GM13976 (cell line): ENCODE measurements around the gene PRSS21.

ENCODE experiments used
- DNase-seq: peaks from one replicate; pipeline ENCODE4 v3.0.0; 2012; ENCODE audit warnings: low spot score
- CTCF ChIP-seq: IDR thresholded peaks from 2 replicates; pipeline ENCODE4 v1.5.1; 2012; ENCODE audit warnings: borderline replicate concordance, mild to moderate bottlenecking; ENCODE audit not compliant: insufficient read depth; ENCODE audit errors: extremely low read depth, missing control alignments, control extremely low read depth
- in situ Hi-C: fragments of 300-500 bp; cut with MboI; formaldehyde crosslinking; loops from one replicate; pipeline ENCODE4 v1.12.0; 2022; ENCODE audit warnings: low sequenced_read_pairs, mixed read lengths, inconsistent platforms; ENCODE audit not compliant: unreplicated experiment

Gene PRSS21

GRCh38 chr16:2829501-2830354 is 12.7 kb downstream of the PRSS21 start, which contains the start of gene ZG16B:
TSS of gene ZG16B (plus strand) at chr16:2830303. CDS start at chr16:2830442, 139 bp downstream.
- peak; percentile 75 for DNase-seq
- no peak for TF ChIP-seq CTCF
- in situ Hi-C loops, result no loop called here

DNA sequence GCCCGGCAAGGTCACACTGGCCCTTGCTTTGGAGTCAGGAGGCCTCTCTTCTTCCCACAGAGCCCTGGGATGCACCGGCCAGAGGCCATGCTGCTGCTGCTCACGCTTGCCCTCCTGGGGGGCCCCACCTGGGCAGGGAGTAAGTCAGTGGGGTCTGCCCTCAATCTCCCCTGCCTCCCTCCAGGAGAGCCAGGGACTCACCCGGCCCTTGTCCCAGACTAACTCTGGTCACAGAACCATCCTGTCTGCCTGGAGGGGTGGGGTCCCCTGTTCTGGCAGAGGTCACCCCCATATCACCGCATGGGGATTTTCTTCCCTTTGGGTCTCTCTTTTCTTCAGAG is 13.3 kb downstream of the PRSS21 start:
- no peak for DNase-seq
- in situ Hi-C loops, result no loop called here
- TF ChIP-seq CTCF, result no peak

DNA sequence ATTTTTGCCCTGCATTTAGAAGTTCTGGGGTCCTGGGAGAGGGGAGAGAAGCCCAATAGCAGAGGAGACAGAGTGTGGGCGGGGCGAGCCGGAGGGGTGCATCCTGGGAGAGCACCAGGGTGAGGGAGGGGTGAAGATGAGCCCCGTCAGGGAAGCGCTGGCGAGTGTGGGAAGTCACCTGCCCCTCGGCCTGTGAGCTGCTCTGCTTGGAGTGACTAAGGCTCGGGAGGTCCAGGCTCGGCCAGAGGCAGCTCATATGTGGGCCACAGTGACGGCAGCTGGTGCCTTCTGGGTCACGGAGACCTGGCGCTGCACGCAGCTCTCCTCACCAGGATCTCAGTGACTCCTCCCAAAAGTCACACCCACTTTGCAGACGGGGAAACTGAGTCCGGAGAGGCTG is 14.2 kb downstream of the PRSS21 start:
- no peak for TF ChIP-seq CTCF
- in situ Hi-C loops, result no loop called here
- no peak for DNase-seq

- TF ChIP-seq CTCF, result no peak
- in situ Hi-C loops, result no loop called here
- no peak for DNase-seq
Observed at GRCh38 chr16:2833776-2834175, 16.7 kb downstream of the PRSS21 start.

DNA sequence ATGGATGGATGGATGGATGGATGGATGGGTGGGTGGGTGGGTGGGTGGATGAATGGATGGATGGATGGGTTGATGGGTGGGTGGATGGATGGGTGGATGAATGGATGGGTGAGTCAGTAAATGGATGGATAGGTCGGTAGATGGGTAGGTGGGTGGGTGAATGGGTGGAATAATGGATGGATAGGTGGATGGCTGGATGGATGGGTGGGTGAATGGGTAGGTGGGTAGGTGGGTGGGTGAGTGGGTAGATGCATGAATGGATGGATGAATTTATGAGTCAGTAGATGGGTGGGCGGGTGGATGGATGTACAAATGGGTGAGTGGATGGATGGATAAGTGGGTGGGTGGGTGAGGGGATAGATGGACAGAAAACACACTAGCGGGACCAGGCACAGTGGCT is 17.9 kb downstream of the PRSS21 start:
- no peak for DNase-seq
- in situ Hi-C loops, result no loop called here
- no peak for TF ChIP-seq CTCF

DNA sequence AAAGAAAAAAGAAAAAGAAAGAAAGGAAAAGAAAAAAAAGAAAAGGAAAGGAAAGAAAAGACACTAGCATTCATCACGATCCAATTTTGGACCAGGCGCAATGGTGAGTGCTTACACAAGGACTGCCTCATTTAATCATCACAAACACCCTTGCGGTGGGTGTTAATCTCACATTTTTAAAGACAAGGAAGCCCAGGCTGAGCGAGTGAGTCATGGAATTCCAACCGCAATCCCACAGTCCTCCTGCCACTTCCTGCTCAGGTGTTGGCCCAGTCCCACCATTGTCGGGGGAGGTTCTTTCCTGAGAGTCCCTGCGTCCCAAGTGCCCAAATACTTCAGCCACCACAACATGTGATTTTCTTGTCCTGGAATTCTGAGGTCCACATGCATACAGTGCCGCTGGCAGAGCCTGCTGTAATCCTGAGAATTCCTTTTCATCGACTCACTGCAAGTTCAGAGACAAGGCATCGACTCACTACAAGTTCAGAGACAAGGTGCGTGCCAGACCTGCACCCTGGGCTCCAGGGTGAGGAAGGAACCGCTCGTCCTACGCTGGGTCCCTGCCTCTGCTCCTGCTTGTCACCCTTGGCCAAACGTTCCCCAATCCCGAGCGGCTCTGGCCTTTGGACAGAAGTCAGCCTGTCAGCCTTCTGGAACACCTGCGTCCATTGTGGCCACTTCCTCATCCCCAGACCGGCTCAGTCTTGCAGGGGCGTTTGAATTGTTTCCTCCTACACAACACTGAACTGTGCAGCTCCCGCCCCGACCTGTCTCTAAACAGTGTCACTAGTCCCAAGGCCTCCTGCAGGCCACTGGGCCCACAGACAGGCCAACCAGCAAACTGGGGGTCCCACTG is 18.8 kb downstream of the PRSS21 start:
- DNase-seq, result no peak
- in situ Hi-C loops, result no loop called here
- no peak for TF ChIP-seq CTCF
